SK-N-SH (cell line): ENCODE results near the gene KIFAP3.

Experiments
- CTCF ChIP-seq: fragments of 200-600 bp; sonication (generic); IDR thresholded peaks from 2 replicates; pipeline ENCODE4 v1.6.1; 2017; ENCODE audit warnings: antibody characterized with exemption, mild to moderate bottlenecking, moderate library complexity
- EP300 ChIP-seq, 2 experiments: IDR thresholded peaks; 2 replicates each; pipeline versions ENCODE4 v1.4.0 to v1.6.1; 2012; ENCODE audit warnings: borderline replicate concordance in 1 of 2, low read depth in 1 of 2, low read length in 1 of 2
- GABPA ChIP-seq: IDR thresholded peaks from 2 replicates; pipeline ENCODE4 v1.4.0; 2012; ENCODE audit warnings: low read depth, mild to moderate bottlenecking
- GATA2 ChIP-seq: sonication (generic); formaldehyde crosslinking; IDR thresholded peaks from 2 replicates; pipeline ENCODE4 v1.5.0; 2020; ENCODE audit warnings: mild to moderate bottlenecking, missing genetic modification reagents
- JUND ChIP-seq: IDR thresholded peaks from 2 replicates; pipeline ENCODE4 v1.4.0; 2012
- MXI1 ChIP-seq: IDR thresholded peaks from 2 replicates; pipeline ENCODE4 v1.6.1; 2012; ENCODE audit warnings: mild to moderate bottlenecking, low read depth, low read length, improper control_type of control experiment
- TCF12 ChIP-seq: IDR thresholded peaks from 2 replicates; pipeline ENCODE4 v1.4.0; 2012
- YY1 ChIP-seq: IDR thresholded peaks from 2 replicates; pipeline ENCODE4 v1.4.0; 2012; ENCODE audit warnings: low read depth, mild to moderate bottlenecking

DNA sequence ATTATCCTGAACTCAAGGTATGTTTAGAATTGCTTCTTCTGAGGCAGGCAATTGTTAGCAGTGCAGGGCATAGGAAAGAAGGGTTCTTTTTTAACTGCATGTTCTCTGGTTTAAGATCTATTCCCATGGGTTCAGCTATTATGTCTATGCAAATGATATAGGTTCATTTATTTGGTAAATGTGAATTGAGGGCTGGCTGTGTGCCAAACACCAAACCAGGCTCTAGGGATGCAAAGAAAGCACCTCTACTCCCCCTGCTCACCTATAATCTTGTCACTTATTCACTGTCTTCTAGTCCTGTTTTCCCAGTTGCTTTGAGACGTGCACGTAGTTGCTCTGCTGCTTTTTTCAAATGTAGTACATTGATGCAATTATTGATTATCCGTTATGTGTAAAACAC, 691 bp upstream of the KIFAP3 start:
- TF ChIP-seq JUND (no peak), GATA2 (CRISPR knock-in tag) (no peak), CTCF (no peak), YY1 (no peak), EP300 (IDR thresholded peaks at IDR 0.05; ENCODE audit: borderline replicate concordance in 1 of 2, low read depth in 1 of 2, low read length in 1 of 2) (no peak), TCF12 (no peak), MXI1 (no peak), GABPA (no peak)
